GM10248 (cell line): ENCODE results near the gene NTRK3.

ENCODE experiments used
- CTCF ChIA-PET: fragments of 300-600 bp; sonication (Branson Sonifier 250); formaldehyde crosslinking; extraction: SDS; loops from one replicate; lab custom pipeline; 2021; ENCODE audit warnings: antibody characterized with exemption; lab: Yijun Ruan, JAX
- POLR2A ChIA-PET: fragments of 350-650 bp; sonication (Branson Sonifier 250); formaldehyde crosslinking; extraction: SDS; loops from one replicate; lab custom pipeline; 2020; ENCODE audit warnings: antibody characterized with exemption; lab: Yijun Ruan, JAX
- DNase-seq: peaks from one replicate; pipeline ENCODE4 v3.0.0; 2012; ENCODE audit errors: extremely low spot score
- CTCF ChIP-seq: IDR thresholded peaks from 2 replicates; pipeline ENCODE4 v1.5.1; 2012; ENCODE audit warnings: mild to moderate bottlenecking, low read depth; ENCODE audit errors: extremely low read depth, missing control alignments, control extremely low read depth

Gene NTRK3

GRCh38 chr15:88029696-88030095 is 226.8 kb downstream of the NTRK3 start:
- DNase-seq, result no peak
- TF ChIP-seq CTCF, result no peak
- ChIA-PET CTCF (no interaction called here), POLR2A (no interaction called here)

- no peak for TF ChIP-seq CTCF
- DNase-seq, result no peak
- CTCF ChIA-PET, result no interaction called here
- POLR2A ChIA-PET, result no interaction called here
These were observed 228.5 kb downstream of the NTRK3 start for GRCh38 chr15:88028024-88028423.

- CTCF ChIA-PET, result no interaction called here
- DNase-seq, result no peak
- POLR2A ChIA-PET, result no interaction called here
- TF ChIP-seq CTCF, result no peak
These were observed 232.6 kb downstream of the NTRK3 start for GRCh38 chr15:88023914-88024313.

- no peak for DNase-seq
- CTCF ChIA-PET, result no interaction called here
- POLR2A ChIA-PET, result no interaction called here
- no peak for TF ChIP-seq CTCF
These were observed 233.8 kb downstream of the NTRK3 start for GRCh38 chr15:88022716-88023115.

GRCh38 chr15:88021601-88022000 is 234.9 kb downstream of the NTRK3 start:
- no peak for TF ChIP-seq CTCF
- ChIA-PET CTCF (interaction anchor here (1.7 kb wide), 1 partner anchor 23 kb away, joined by 3 read pairs; no protein-coding TSS in a partner anchor), POLR2A (no interaction called here)
- DNase-seq, result no peak

GRCh38 chr15:88020806-88021205 is 235.7 kb downstream of the NTRK3 start:
- DNase-seq, result no peak
- TF ChIP-seq CTCF, result no peak
- POLR2A ChIA-PET, result no interaction called here
- CTCF ChIA-PET, result interaction anchor here (1.7 kb wide), 1 partner anchor 22 kb away, joined by 3 read pairs; no protein-coding TSS in a partner anchor
